ENCODE data around the gene NFASC. TPM values are rescaled to one million over a fixed set of nuclear protein-coding genes. Genes with fewer than 3 reads are reported as not detected.

The NFASC gene
- total RNA-seq, 1 experiment from 2014 or later = not detected

GRCh38 chr1:205020466-205020865 lies 149.8 kb downstream of the NFASC start:
- CTCF ChIA-PET = no interaction called here
- intact Hi-C loops (cut with micrococcal nuclease; ENCODE audit: unreplicated experiment) = no loop called here
- Mint-ChIP-seq H3K4me3 (ENCODE audit: low read depth, unreplicated experiment) (no peak overlapping the region), H3K9me3 (ENCODE audit: low read depth, unreplicated experiment) (no peaks in the 10 kb centered on the region), H3K36me3 (ENCODE audit: insufficient read depth, unreplicated experiment) (no peaks in the 10 kb centered on the region), H3K4me1 (ENCODE audit: low read depth, unreplicated experiment) (no peaks in the 10 kb centered on the region), H3K27me3 (ENCODE audit: unreplicated experiment) (peaks cover 98% of the 10 kb centered on the region), H3K27ac (ENCODE audit: unreplicated experiment) (no peak overlapping the region)
- no peak for DNase-seq
- no TSS peak for BruUV-seq (replicated peaks)
- TF ChIP-seq, protein P1, sequence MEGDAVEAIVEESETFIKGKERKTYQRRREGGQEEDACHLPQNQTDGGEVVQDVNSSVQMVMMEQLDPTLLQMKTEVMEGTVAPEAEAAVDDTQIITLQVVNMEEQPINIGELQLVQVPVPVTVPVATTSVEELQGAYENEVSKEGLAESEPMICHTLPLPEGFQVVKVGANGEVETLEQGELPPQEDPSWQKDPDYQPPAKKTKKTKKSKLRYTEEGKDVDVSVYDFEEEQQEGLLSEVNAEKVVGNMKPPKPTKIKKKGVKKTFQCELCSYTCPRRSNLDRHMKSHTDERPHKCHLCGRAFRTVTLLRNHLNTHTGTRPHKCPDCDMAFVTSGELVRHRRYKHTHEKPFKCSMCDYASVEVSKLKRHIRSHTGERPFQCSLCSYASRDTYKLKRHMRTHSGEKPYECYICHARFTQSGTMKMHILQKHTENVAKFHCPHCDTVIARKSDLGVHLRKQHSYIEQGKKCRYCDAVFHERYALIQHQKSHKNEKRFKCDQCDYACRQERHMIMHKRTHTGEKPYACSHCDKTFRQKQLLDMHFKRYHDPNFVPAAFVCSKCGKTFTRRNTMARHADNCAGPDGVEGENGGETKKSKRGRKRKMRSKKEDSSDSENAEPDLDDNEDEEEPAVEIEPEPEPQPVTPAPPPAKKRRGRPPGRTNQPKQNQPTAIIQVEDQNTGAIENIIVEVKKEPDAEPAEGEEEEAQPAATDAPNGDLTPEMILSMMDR (IDR thresholded peaks at IDR 0.05; ENCODE audit: unreplicated experiment) = no peak

GRCh38 chr1:205024679-205025078 lies 154.0 kb downstream of the NFASC start:
- BruUV-seq (replicated peaks) = no TSS peak
- no peak overlapping the region for H3K4me3 Mint-ChIP-seq (ENCODE audit: low read depth, unreplicated experiment)
- TF ChIP-seq, protein P1 (IDR thresholded peaks at IDR 0.05; ENCODE audit: unreplicated experiment) = no peak
- peaks cover 93% of the 10 kb centered on the region for H3K27me3 Mint-ChIP-seq (ENCODE audit: unreplicated experiment)
- H3K4me1 Mint-ChIP-seq (ENCODE audit: low read depth, unreplicated experiment) = no peaks in the 10 kb centered on the region
- intact Hi-C loops (cut with micrococcal nuclease; ENCODE audit: unreplicated experiment) = no loop called here
- H3K9me3 Mint-ChIP-seq (ENCODE audit: low read depth, unreplicated experiment) = no peaks in the 10 kb centered on the region
- no peak overlapping the region for H3K27ac Mint-ChIP-seq (ENCODE audit: unreplicated experiment)
- CTCF ChIA-PET = interaction anchor here (0.7 kb wide), 1 partner anchor 18 kb away, joined by 4 read pairs; no protein-coding TSS in a partner anchor
- no peaks in the 10 kb centered on the region for H3K36me3 Mint-ChIP-seq (ENCODE audit: insufficient read depth, unreplicated experiment)
- no peak for DNase-seq

GRCh38 chr1:205025239-205025638 lies 154.6 kb downstream of the NFASC start:
- TF ChIP-seq, protein P1 (IDR thresholded peaks at IDR 0.05; ENCODE audit: unreplicated experiment) = no peak
- CTCF ChIA-PET = no interaction called here
- no peak for DNase-seq
- Mint-ChIP-seq H3K4me1 (ENCODE audit: low read depth, unreplicated experiment) (no peaks in the 10 kb centered on the region), H3K4me3 (ENCODE audit: low read depth, unreplicated experiment) (no peak overlapping the region), H3K36me3 (ENCODE audit: insufficient read depth, unreplicated experiment) (no peaks in the 10 kb centered on the region), H3K27ac (ENCODE audit: unreplicated experiment) (no peak overlapping the region), H3K9me3 (ENCODE audit: low read depth, unreplicated experiment) (no peaks in the 10 kb centered on the region), H3K27me3 (ENCODE audit: unreplicated experiment) (peaks cover 93% of the 10 kb centered on the region)
- no TSS peak for BruUV-seq (replicated peaks)
- intact Hi-C loops (cut with micrococcal nuclease; ENCODE audit: unreplicated experiment) = no loop called here

DNA sequence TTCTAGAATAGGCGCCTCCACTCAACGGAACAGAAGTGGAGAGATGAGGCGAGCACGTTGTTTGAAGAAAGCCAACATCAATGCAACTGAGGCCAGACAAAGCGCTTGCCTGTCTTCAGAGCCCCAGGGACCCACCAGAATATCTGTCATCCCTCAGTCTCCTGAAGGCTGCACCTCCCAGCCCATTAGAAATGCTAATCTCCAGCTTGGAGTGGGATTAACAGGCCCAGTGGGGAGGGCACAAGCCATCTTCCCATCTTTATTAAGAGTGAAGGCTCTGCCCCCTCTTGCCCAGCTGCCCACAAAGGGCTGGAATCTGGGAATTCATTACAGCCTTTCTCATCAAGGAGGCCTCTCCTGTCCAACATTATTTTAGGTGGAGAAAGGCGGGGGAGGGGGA lies 155.5 kb downstream of the NFASC start:
- BruUV-seq (replicated peaks) = no TSS peak
- no peaks in the 10 kb centered on the region for H3K4me1 Mint-ChIP-seq (ENCODE audit: low read depth, unreplicated experiment)
- CTCF ChIA-PET = no interaction called here

More for the DNA sequence above, 155.5 kb downstream of the NFASC start:
- Mint-ChIP-seq H3K27ac (ENCODE audit: unreplicated experiment) (no peak overlapping the region), H3K9me3 (ENCODE audit: low read depth, unreplicated experiment) (no peaks in the 10 kb centered on the region), H3K4me3 (ENCODE audit: low read depth, unreplicated experiment) (no peak overlapping the region), H3K36me3 (ENCODE audit: insufficient read depth, unreplicated experiment) (no peaks in the 10 kb centered on the region), H3K27me3 (ENCODE audit: unreplicated experiment) (peaks cover 93% of the 10 kb centered on the region)
- intact Hi-C loops (cut with micrococcal nuclease; ENCODE audit: unreplicated experiment) = no loop called here
- TF ChIP-seq, protein P1 (IDR thresholded peaks at IDR 0.05; ENCODE audit: unreplicated experiment) = no peak
- DNase-seq = no peak

All from Calu3 (cell line).